ENCODE measurements around the gene MOCOS. TPM values are rescaled to one million over a fixed set of nuclear protein-coding genes. Genes with fewer than 3 reads are reported as not detected.

Gene MOCOS, protein sequence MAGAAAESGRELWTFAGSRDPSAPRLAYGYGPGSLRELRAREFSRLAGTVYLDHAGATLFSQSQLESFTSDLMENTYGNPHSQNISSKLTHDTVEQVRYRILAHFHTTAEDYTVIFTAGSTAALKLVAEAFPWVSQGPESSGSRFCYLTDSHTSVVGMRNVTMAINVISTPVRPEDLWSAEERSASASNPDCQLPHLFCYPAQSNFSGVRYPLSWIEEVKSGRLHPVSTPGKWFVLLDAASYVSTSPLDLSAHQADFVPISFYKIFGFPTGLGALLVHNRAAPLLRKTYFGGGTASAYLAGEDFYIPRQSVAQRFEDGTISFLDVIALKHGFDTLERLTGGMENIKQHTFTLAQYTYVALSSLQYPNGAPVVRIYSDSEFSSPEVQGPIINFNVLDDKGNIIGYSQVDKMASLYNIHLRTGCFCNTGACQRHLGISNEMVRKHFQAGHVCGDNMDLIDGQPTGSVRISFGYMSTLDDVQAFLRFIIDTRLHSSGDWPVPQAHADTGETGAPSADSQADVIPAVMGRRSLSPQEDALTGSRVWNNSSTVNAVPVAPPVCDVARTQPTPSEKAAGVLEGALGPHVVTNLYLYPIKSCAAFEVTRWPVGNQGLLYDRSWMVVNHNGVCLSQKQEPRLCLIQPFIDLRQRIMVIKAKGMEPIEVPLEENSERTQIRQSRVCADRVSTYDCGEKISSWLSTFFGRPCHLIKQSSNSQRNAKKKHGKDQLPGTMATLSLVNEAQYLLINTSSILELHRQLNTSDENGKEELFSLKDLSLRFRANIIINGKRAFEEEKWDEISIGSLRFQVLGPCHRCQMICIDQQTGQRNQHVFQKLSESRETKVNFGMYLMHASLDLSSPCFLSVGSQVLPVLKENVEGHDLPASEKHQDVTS
- 5.0 TPM for total RNA-seq
- long read RNA-seq, full-length matches to known transcripts: 6 of 10 reads
- long read RNA-seq, partial matches to known transcripts: 3 of 10 reads
- long read RNA-seq, other reads (novel, unspliced or antisense): 1 of 10 reads

DNA sequence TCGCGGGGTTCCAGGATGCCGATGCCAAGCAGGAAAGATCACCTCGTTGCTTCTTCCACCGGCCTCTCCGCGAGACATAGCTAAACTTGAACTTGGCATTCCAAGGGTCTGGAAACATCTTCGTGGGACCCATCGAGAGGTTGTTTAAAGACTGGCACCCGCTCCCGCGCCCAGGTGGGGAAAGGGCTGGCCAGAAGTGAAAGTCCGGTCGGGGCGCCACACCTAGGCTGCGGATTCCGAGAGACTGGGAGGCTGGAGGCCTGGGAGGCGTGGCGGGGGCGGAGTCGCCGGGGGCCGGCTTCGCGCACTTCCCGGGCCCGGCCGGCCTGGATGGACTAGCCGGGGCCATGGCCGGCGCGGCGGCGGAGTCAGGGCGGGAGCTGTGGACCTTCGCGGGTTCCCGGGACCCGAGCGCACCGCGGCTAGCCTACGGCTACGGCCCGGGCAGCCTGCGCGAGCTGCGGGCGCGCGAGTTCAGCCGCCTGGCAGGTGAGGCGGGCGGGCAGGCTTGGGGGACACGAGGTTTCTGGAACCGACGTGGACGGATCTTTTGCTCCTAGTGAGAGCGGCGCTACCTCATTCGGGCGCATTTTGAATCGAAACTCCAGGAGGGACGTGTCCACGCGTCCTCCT, at the start of gene MOCOS:
Gene MOCOS (plus strand): TSS at position 305 of the 633 bp plus-strand sequence. CDS start 43 bp downstream, at position 348.
- Histone ChIP-seq H3K4me1 (peaks cover 7% of the 10 kb centered on the region), H3K4me3 (peak within 1 kb of the TSS; percentile 67), H3K27ac (peak within 1 kb of the TSS; percentile 20), H3K27me3 (no peaks in the 10 kb centered on the region), H3K36me3 (no peaks in the 10 kb centered on the region), H3K9me3 (no peaks in the 10 kb centered on the region)
- ATAC-seq: peak; percentile 96
- TF ChIP-seq, protein P1, sequence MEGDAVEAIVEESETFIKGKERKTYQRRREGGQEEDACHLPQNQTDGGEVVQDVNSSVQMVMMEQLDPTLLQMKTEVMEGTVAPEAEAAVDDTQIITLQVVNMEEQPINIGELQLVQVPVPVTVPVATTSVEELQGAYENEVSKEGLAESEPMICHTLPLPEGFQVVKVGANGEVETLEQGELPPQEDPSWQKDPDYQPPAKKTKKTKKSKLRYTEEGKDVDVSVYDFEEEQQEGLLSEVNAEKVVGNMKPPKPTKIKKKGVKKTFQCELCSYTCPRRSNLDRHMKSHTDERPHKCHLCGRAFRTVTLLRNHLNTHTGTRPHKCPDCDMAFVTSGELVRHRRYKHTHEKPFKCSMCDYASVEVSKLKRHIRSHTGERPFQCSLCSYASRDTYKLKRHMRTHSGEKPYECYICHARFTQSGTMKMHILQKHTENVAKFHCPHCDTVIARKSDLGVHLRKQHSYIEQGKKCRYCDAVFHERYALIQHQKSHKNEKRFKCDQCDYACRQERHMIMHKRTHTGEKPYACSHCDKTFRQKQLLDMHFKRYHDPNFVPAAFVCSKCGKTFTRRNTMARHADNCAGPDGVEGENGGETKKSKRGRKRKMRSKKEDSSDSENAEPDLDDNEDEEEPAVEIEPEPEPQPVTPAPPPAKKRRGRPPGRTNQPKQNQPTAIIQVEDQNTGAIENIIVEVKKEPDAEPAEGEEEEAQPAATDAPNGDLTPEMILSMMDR (IDR thresholded peaks at IDR 0.05): no peak
- peak; percentile 94 for DNase-seq
- intact Hi-C loops (cut with DNase I): no loop called here

DNA sequence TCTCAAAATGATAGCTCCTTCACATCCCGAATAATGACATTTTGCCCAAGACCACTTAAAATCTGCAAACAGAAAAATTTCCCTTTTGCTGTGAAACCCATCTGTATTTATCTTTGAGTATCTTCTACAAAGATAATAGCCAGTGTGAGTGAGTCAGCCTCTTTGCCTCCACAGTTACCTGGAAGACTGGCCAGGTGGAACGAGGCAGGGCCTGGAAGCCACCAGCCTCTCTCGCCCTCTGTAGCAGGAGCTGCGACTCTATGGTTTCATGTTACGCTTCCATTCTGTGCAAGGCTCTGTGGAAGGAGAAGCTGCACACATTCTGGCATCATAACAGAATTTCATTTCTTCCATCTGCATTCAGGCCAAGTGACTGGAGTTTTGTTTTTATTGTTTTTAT, 48.1 kb upstream of the MOCOS start:
- Histone ChIP-seq H3K4me3 (no peak overlapping the region), H3K27me3 (no peaks in the 10 kb centered on the region), H3K4me1 (no peaks in the 10 kb centered on the region), H3K36me3 (peaks cover 86% of the 10 kb centered on the region), H3K9me3 (no peaks in the 10 kb centered on the region), H3K27ac (no peak overlapping the region)
- ATAC-seq (no peak), DNase-seq (no peak)
- intact Hi-C loops (cut with DNase I): no loop called here
- TF ChIP-seq, protein P1 (IDR thresholded peaks at IDR 0.05): no peak

DNA sequence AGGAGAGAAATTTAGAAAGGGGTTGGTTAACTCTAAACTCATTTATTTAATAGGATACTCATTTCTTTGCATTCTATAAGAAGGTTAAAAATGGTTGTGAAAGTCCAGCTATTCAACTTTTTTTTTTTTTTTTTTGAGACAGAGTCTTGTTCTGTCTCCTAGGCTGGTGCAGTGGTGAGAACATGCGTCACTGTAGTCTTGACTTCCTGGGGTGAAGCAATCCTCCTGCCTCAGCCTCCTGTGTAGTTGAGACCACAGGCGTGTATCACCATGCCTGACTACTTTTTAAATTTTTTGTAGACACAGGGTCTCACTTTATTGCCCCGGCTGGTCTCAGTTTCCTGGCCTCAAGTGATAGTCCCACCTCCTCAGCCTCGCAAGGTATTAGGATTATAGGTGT, 45.7 kb upstream of the MOCOS start:
- TF ChIP-seq, protein P1 (IDR thresholded peaks at IDR 0.05): no peak
- Histone ChIP-seq H3K27me3 (no peaks in the 10 kb centered on the region), H3K9me3 (no peaks in the 10 kb centered on the region), H3K4me3 (no peak overlapping the region), H3K4me1 (no peaks in the 10 kb centered on the region), H3K27ac (no peak overlapping the region), H3K36me3 (peaks cover 100% of the 10 kb centered on the region)
- DNase-seq (no peak), ATAC-seq (no peak)
- intact Hi-C loops (cut with DNase I): no loop called here

DNA sequence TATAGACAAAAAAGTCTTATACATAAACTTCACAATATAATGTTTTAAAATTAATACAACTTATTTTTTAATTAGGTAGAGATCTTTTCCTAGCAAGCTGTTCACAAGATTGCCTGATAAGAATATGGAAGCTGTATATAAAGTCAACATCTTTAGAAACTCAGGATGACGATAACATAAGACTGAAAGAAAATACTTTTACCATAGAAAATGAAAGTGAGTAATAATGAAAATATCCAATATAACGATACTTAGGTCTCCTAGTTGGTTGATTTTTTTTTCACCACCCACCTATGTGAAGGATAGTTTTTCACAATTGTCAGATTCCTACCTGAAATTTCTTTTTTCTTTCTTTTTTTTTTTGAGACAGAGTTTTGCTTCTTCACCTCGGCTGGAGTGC, 44.5 kb upstream of the MOCOS start:
- Histone ChIP-seq H3K4me3 (no peak overlapping the region), H3K4me1 (no peaks in the 10 kb centered on the region), H3K9me3 (no peaks in the 10 kb centered on the region), H3K27me3 (no peaks in the 10 kb centered on the region), H3K36me3 (peaks cover 100% of the 10 kb centered on the region), H3K27ac (no peak overlapping the region)
- TF ChIP-seq, protein P1 (IDR thresholded peaks at IDR 0.05): no peak
- ATAC-seq (no peak), DNase-seq (no peak)
- intact Hi-C loops (cut with DNase I): no loop called here

DNA sequence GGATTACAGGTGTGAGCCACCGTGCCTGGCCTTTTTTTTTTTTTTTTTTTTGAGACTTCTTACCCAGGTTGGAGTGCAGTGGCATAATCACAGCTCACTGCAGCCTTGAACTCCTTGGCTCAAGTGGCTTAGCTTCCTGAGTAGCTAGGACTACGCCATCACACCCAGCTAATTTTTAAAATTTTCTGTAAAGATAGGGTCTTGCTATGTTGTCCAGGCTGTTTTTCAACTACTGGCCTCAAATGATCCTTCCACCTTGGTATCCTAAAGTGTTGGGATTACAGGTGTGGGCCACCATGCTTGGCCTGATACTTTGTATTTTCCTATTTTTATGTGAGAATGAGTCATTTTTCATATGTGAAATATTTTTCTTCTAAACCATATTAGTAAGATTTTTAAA, 43.9 kb upstream of the MOCOS start:
- TF ChIP-seq, protein P1 (IDR thresholded peaks at IDR 0.05): no peak
- intact Hi-C loops (cut with DNase I): no loop called here
- Histone ChIP-seq H3K27me3 (no peaks in the 10 kb centered on the region), H3K4me3 (no peak overlapping the region), H3K36me3 (peaks cover 100% of the 10 kb centered on the region), H3K9me3 (no peaks in the 10 kb centered on the region), H3K4me1 (no peaks in the 10 kb centered on the region), H3K27ac (no peak overlapping the region)
- no peak for DNase-seq
- no peak for ATAC-seq

Measured in upper lobe of right lung (tissue), 1 donor.